Smooth muscle cell (in vitro differentiated cells): ENCODE measurements around the gene DMXL2. TPM values are rescaled to one million over a fixed set of nuclear protein-coding genes. Genes with fewer than 3 reads are reported as not detected.
A peak's percentile ranks its signal among the peaks of the same experiment; 100 is the strongest.

Source experiments
- DNase-seq: peaks from one replicate; lab custom pipeline; 2025; ENCODE audit not compliant: unreplicated experiment; lab: John Stamatoyannopoulos, UW
- H2AFZ ChIP-seq: fragments of 200-600 bp; sonication (generic); 2 replicates; pipeline ENCODE4 v1.6.0; 2016; ENCODE audit warnings: antibody characterized with exemption, low read depth, mild to moderate bottlenecking
- H3F3A ChIP-seq: fragments of 200-600 bp; sonication (generic); 2 replicates; pipeline ENCODE4 v1.6.0; 2017; ENCODE audit warnings: antibody characterized with exemption, low read depth
- H3K27ac ChIP-seq: fragments of 200-600 bp; sonication (generic); 2 replicates; pipeline ENCODE4 v1.5.1; 2016; ENCODE audit warnings: low read depth, mild to moderate bottlenecking
- H3K27me3 ChIP-seq: fragments of 200-600 bp; sonication (generic); 2 replicates; pipeline ENCODE4 v1.6.1; 2016; ENCODE audit warnings: low read depth, mild to moderate bottlenecking
- H3K36me3 ChIP-seq: fragments of 200-600 bp; sonication (generic); 2 replicates; pipeline ENCODE4 v1.5.1; 2016; ENCODE audit warnings: low read depth
- H3K4me1 ChIP-seq: fragments of 200-600 bp; sonication (generic); 2 replicates; pipeline ENCODE4 v1.5.1; 2016; ENCODE audit warnings: low read depth
- H3K4me2 ChIP-seq: fragments of 200-600 bp; sonication (generic); 2 replicates; pipeline ENCODE4 v1.6.0; 2016; ENCODE audit warnings: mild to moderate bottlenecking
- H3K4me3 ChIP-seq: fragments of 200-600 bp; sonication (generic); 2 replicates; pipeline ENCODE4 v1.5.1; 2016; ENCODE audit warnings: mild to moderate bottlenecking
- H3K79me2 ChIP-seq: fragments of 200-600 bp; sonication (generic); 2 replicates; pipeline ENCODE4 v1.6.0; 2016; ENCODE audit warnings: low read depth, mild to moderate bottlenecking
- H3K9ac ChIP-seq: fragments of 200-600 bp; sonication (generic); 2 replicates; pipeline ENCODE4 v1.6.0; 2016; ENCODE audit warnings: low read depth
- H3K9me3 ChIP-seq: fragments of 200-600 bp; sonication (generic); replicated peaks from 2 replicates; pipeline ENCODE4 v1.5.1; 2016; ENCODE audit warnings: low read depth
- H4K20me1 ChIP-seq: fragments of 200-600 bp; sonication (generic); 2 replicates; pipeline ENCODE4 v1.6.0; 2016; ENCODE audit warnings: low read depth
- CTCF ChIP-seq: fragments of 200-600 bp; sonication (generic); IDR thresholded peaks from 2 replicates; pipeline ENCODE4 v1.5.1; 2017; ENCODE audit warnings: borderline replicate concordance, mild to moderate bottlenecking, antibody characterized with exemption; ENCODE audit not compliant: insufficient read depth, poor library complexity, severe bottlenecking
- WGBS: methylation state at CpG from one replicate; pipeline ENCODE4 v1.1.7; 2016; ENCODE audit warnings: low lambda C conversion rate; 5-methylcytosine and 5-hydroxymethylcytosine counted together
- polyA plus RNA-seq: library from polyadenylated mRNA; unstranded; fragments of >200 nt; fragmentation: Nextera tagmentation; extraction: Ambion mirVana; gene quantifications from 2 replicates; pipeline ENCODE4 v1.2.1, GENCODE V29; 2016
- total RNA-seq: library from RNA; depleted of rRNA; stranded (reverse); fragments of >200 nt; gene quantifications from 2 replicates; pipeline ENCODE4 v1.2.3, GENCODE V29; 2014

Gene DMXL2
- total and polyA plus RNA-seq, 2 experiments from 2014 or later: 9.3 to 57.8 TPM

- H3K4me1 ChIP-seq: no peaks in the 10 kb centered on the region
- H3K4me3 ChIP-seq: no peak overlapping the region
- H3K36me3 ChIP-seq: no peaks in the 10 kb centered on the region
- WGBS: 87% methylated on average over 2 of the region's 2 CpGs
- H3K79me2 ChIP-seq: peaks cover 59% of the 10 kb centered on the region
- H3K9me3 ChIP-seq: no peaks in the 10 kb centered on the region
- no peak overlapping the region for H2AFZ ChIP-seq
- peaks cover 4% of the 10 kb centered on the region for H4K20me1 ChIP-seq
- no peak overlapping the region for H3K27ac ChIP-seq
- peak overlapping the region; percentile 20 for H3K4me2 ChIP-seq
- no peak for TF ChIP-seq CTCF
- no peaks in the 10 kb centered on the region for H3K27me3 ChIP-seq
- H3F3A ChIP-seq: no peaks in the 10 kb centered on the region
- H3K9ac ChIP-seq: no peak overlapping the region
- DNase-seq: no peak
These were observed 19.6 kb downstream of the DMXL2 start for GRCh38 chr15:51603002-51603401.

GRCh38 chr15:51602484-51602883 lies 20.1 kb downstream of the DMXL2 start:
- H3K4me1 ChIP-seq: no peaks in the 10 kb centered on the region
- 90% methylated on average over 3 of the region's 3 CpGs for WGBS
- no peak overlapping the region for H3K27ac ChIP-seq
- H2AFZ ChIP-seq: no peak overlapping the region
- no peak for TF ChIP-seq CTCF
- H3F3A ChIP-seq: no peaks in the 10 kb centered on the region
- peaks cover 63% of the 10 kb centered on the region for H3K79me2 ChIP-seq
- H3K9ac ChIP-seq: no peak overlapping the region
- no peaks in the 10 kb centered on the region for H3K27me3 ChIP-seq
- H4K20me1 ChIP-seq: no peaks in the 10 kb centered on the region
- H3K9me3 ChIP-seq: no peaks in the 10 kb centered on the region
- no peak for DNase-seq
- no peak overlapping the region for H3K4me2 ChIP-seq
- H3K4me3 ChIP-seq: no peak overlapping the region
- no peaks in the 10 kb centered on the region for H3K36me3 ChIP-seq

GRCh38 chr15:51601801-51602200 lies 20.8 kb downstream of the DMXL2 start:
- no peak for TF ChIP-seq CTCF
- Histone ChIP-seq H3F3A (no peaks in the 10 kb centered on the region), H3K4me2 (no peak overlapping the region), H3K36me3 (no peaks in the 10 kb centered on the region), H3K27me3 (no peaks in the 10 kb centered on the region), H3K79me2 (peaks cover 56% of the 10 kb centered on the region), H2AFZ (no peak overlapping the region), H3K4me3 (no peak overlapping the region), H3K27ac (no peak overlapping the region), H3K4me1 (no peaks in the 10 kb centered on the region), H3K9me3 (no peaks in the 10 kb centered on the region), H3K9ac (no peak overlapping the region), H4K20me1 (no peaks in the 10 kb centered on the region)
- WGBS: 97% methylated on average over 1 of the region's 1 CpG
- no peak for DNase-seq

- Histone ChIP-seq H3K27me3 (no peaks in the 10 kb centered on the region), H3K9ac (no peak overlapping the region), H3K79me2 (peaks cover 52% of the 10 kb centered on the region), H3K4me1 (no peaks in the 10 kb centered on the region), H3K9me3 (no peaks in the 10 kb centered on the region), H3K4me2 (no peak overlapping the region), H3K27ac (no peak overlapping the region), H4K20me1 (no peaks in the 10 kb centered on the region), H3K36me3 (no peaks in the 10 kb centered on the region), H2AFZ (no peak overlapping the region), H3K4me3 (no peak overlapping the region), H3F3A (no peaks in the 10 kb centered on the region)
- DNase-seq: no peak
- 83% methylated on average over 1 of the region's 1 CpG for WGBS
- TF ChIP-seq CTCF: no peak
These were observed 22.5 kb downstream of the DMXL2 start for GRCh38 chr15:51600114-51600513.
